ENCODE measurements around the gene THTPA.

Gene THTPA

GRCh38 chr14:23557521-23557920 lies 1.4 kb downstream of the THTPA start:
- TF ChIP-seq CTCF (IDR thresholded peaks at IDR 0.05; ENCODE audit: low read depth, low read length) = no peak
- no peak overlapping the region for H3K4me3 ChIP-seq (ENCODE audit: low read depth, low read length)

- no peak for TF ChIP-seq CTCF (IDR thresholded peaks at IDR 0.05; ENCODE audit: low read depth, low read length)
- no peak overlapping the region for H3K4me3 ChIP-seq (ENCODE audit: low read depth, low read length)
These were observed 1.9 kb downstream of the THTPA start for GRCh38 chr14:23557946-23558345.

- TF ChIP-seq CTCF (IDR thresholded peaks at IDR 0.05; ENCODE audit: low read depth, low read length) = no peak
- no peak overlapping the region for H3K4me3 ChIP-seq (ENCODE audit: low read depth, low read length)
These were observed 2.4 kb downstream of the THTPA start for GRCh38 chr14:23558346-23559009.

GRCh38 chr14:23559010-23559925 lies 3.2 kb downstream of the THTPA start:
- TF ChIP-seq CTCF (IDR thresholded peaks at IDR 0.05; ENCODE audit: low read depth, low read length) = peak; percentile 96
- no peak overlapping the region for H3K4me3 ChIP-seq (ENCODE audit: low read depth, low read length)

GRCh38 chr14:23559926-23560520 lies 4.0 kb downstream of the THTPA start:
- no peak overlapping the region for H3K4me3 ChIP-seq (ENCODE audit: low read depth, low read length)
- TF ChIP-seq CTCF (IDR thresholded peaks at IDR 0.05; ENCODE audit: low read depth, low read length) = no peak

- H3K4me3 ChIP-seq (ENCODE audit: low read depth, low read length) = no peak overlapping the region
- no peak for TF ChIP-seq CTCF (IDR thresholded peaks at IDR 0.05; ENCODE audit: low read depth, low read length)
These were observed 5.2 kb downstream of the THTPA start for GRCh38 chr14:23561259-23561658.
